HG02973 (cell line): ENCODE results near the gene ZNF497.
"Not testable (repeated sequence)": the region's sequence is repeated elsewhere in the genome, so short reads cannot be mapped to it uniquely, and the experiment has no call there.

Experiments used
- ATAC-seq: cut with Tn5 transposase; IDR thresholded peaks from one replicate; pipeline ENCODE4 v1.9.1; 2021; ENCODE audit warnings: moderate library complexity; ENCODE audit not compliant: unreplicated experiment

The ZNF497 gene

GRCh38 chr19:58350871-58351557 lies 11.5 kb downstream of the ZNF497 start:
- ATAC-seq = no peak

- no peak for ATAC-seq
Measured at GRCh38 chr19:58350001-58350861, 12.3 kb downstream of the ZNF497 start.

GRCh38 chr19:58349590-58349989 lies 13.0 kb downstream of the ZNF497 start:
- ATAC-seq = no peak

GRCh38 chr19:58348080-58348479 lies 14.5 kb downstream of the ZNF497 start:
- not testable (repeated sequence) for ATAC-seq

- ATAC-seq = peak; percentile 68
Measured at GRCh38 chr19:58346961-58347929, 15.3 kb downstream of the ZNF497 start.

GRCh38 chr19:58345558-58345957 lies 17.0 kb downstream of the ZNF497 start:
- no peak for ATAC-seq

- ATAC-seq = no peak
Measured at GRCh38 chr19:58338825-58339558, 23.6 kb downstream of the ZNF497 start.

GRCh38 chr19:58338336-58338735 lies 24.2 kb downstream of the ZNF497 start:
- no peak for ATAC-seq

- ATAC-seq = no peak
Measured at GRCh38 chr19:58336820-58337219, 25.7 kb downstream of the ZNF497 start.

- ATAC-seq = no peak
Measured at GRCh38 chr19:58336216-58336615, 26.3 kb downstream of the ZNF497 start.

- ATAC-seq = no peak
Measured at GRCh38 chr19:58335630-58336029, 26.9 kb downstream of the ZNF497 start.

- ATAC-seq = no peak
Measured at GRCh38 chr19:58334691-58335249, 27.8 kb downstream of the ZNF497 start.

- no peak for ATAC-seq
Measured at GRCh38 chr19:58332697-58333096, 29.9 kb downstream of the ZNF497 start.

- ATAC-seq = no peak
Measured at GRCh38 chr19:58330458-58330857, 32.1 kb downstream of the ZNF497 start.

- ATAC-seq = no peak
Measured at GRCh38 chr19:58328999-58329398, 33.6 kb downstream of the ZNF497 start.

GRCh38 chr19:58326914-58327726 lies 35.4 kb downstream of the ZNF497 start, which contains the start of gene ZSCAN22:
Gene ZSCAN22 (plus strand): TSS chr19:58326994. CDS start chr19:58334803, 7,809 bp downstream.
- peak; percentile 80 for ATAC-seq

- ATAC-seq = no peak
Measured at GRCh38 chr19:58326501-58326913, 36.0 kb downstream of the ZNF497 start.

GRCh38 chr19:58325311-58326022 lies 37.1 kb downstream of the ZNF497 start:
- no peak for ATAC-seq
